ENCODE results near the gene ZNF507. TPM values are rescaled to one million over a fixed set of nuclear protein-coding genes. Genes with fewer than 3 reads are reported as not detected.

The ZNF507 gene
- total RNA-seq, 2 donors from 2014 or later, result 22.6 to 34.6 TPM

DNA sequence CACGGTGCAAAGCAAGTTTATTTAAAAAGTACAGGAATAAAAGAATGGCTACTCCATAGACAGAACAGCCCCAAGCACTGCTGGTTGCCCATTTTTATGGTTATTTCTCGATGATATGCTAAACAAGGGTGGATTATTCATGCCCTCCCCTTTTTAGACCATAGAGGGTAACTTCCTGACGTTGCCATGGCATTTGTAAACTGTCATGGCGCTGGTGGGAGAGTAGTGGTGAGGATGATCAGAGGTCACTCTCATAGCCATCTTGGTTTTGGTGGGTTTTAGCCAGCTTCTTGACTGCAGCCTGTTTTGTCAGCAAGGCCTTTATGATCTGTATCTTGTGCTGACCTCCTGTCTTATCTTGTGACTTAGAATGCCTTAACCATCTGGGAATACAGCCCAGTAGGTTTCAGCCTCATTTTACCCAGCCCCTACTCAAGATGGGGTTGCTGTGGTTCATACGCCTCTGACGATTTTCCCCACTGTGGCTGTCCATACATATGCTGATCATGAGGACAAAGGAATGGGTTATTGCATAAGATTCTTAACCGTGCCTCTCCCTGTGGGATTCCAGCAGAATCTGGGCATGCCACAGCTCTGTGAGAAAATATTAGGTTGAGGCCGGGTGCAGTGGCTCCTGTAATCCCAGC is 36.9 kb upstream of the ZNF507 start:
- Histone ChIP-seq H3K27me3 (replicated peaks; ENCODE audit: insufficient read depth) (no peaks in the 10 kb centered on the region), H3K9me3 (peaks cover 7% of the 10 kb centered on the region), H3K4me1 (ENCODE audit: control insufficient read depth in 1 of 2, low read depth in 2 of 2) (no peaks in the 10 kb centered on the region), H3K36me3 (no peaks in the 10 kb centered on the region), H3K4me3 (no peak overlapping the region), H3K27ac (no peak overlapping the region)
- ATAC-seq (ENCODE audit: insufficient number of reproducible peaks, low FRiP score, low read depth), result no peak
- DNase-seq (ENCODE audit: low spot score), result no peak
- no peak for TF ChIP-seq CTCF (IDR thresholded peaks at IDR 0.05)

DNA sequence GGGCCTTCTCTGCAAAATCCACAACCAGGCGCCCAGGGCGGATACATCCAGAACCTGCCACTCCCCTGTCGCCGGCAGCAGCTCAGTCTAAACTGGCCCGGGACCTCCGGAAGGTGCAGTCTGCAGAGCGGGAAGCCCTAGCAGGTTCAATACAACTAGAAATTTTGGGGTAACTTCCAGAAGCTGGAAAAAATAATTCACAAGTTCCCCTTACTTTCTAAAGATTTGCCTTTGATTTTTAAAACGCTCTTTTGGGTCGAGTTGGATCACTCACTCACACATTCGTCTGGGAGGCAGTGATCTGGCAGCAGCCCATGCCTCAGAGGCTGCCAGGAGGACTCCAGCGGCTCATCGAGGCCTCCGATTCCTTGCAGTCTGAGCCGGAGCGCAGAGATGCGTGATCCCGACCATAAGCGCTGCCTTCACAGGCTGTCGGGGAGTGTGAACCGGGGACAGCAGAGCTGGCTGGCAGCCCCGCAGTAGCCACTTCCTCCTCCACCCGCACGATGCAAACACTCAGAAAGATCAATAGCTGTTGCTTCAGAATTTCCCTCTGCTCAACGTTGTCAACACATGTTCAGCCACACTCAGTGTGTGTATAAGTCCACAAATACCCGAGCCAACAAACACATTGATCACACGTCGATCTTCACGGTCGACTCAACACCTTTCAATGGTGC is 35.6 kb upstream of the ZNF507 start:
- DNase-seq (ENCODE audit: low spot score) (no peak), ATAC-seq (ENCODE audit: insufficient number of reproducible peaks, low FRiP score, low read depth) (no peak)
- no peak for TF ChIP-seq CTCF (IDR thresholded peaks at IDR 0.05)
- no peaks in the 10 kb centered on the region for H3K4me1 ChIP-seq (ENCODE audit: control insufficient read depth in 1 of 2, low read depth in 2 of 2)
- H3K27ac ChIP-seq, result no peak overlapping the region
- H3K27me3 ChIP-seq (replicated peaks; ENCODE audit: insufficient read depth), result no peaks in the 10 kb centered on the region
- H3K36me3 ChIP-seq, result no peaks in the 10 kb centered on the region
- H3K9me3 ChIP-seq, result no peaks in the 10 kb centered on the region
- no peak overlapping the region for H3K4me3 ChIP-seq

- no peaks in the 10 kb centered on the region for H3K4me1 ChIP-seq (ENCODE audit: control insufficient read depth in 1 of 2, low read depth in 2 of 2)
- no peaks in the 10 kb centered on the region for H3K36me3 ChIP-seq
- ATAC-seq (ENCODE audit: insufficient number of reproducible peaks, low FRiP score, low read depth) (no peak), DNase-seq (ENCODE audit: low spot score) (no peak)
- no peaks in the 10 kb centered on the region for H3K27me3 ChIP-seq (replicated peaks; ENCODE audit: insufficient read depth)
- no peak overlapping the region for H3K27ac ChIP-seq
- no peak for TF ChIP-seq CTCF (IDR thresholded peaks at IDR 0.05)
- H3K4me3 ChIP-seq, result no peak overlapping the region
- no peaks in the 10 kb centered on the region for H3K9me3 ChIP-seq
These were observed 34.0 kb upstream of the ZNF507 start for GRCh38 chr19:32311371-32311770.

DNA sequence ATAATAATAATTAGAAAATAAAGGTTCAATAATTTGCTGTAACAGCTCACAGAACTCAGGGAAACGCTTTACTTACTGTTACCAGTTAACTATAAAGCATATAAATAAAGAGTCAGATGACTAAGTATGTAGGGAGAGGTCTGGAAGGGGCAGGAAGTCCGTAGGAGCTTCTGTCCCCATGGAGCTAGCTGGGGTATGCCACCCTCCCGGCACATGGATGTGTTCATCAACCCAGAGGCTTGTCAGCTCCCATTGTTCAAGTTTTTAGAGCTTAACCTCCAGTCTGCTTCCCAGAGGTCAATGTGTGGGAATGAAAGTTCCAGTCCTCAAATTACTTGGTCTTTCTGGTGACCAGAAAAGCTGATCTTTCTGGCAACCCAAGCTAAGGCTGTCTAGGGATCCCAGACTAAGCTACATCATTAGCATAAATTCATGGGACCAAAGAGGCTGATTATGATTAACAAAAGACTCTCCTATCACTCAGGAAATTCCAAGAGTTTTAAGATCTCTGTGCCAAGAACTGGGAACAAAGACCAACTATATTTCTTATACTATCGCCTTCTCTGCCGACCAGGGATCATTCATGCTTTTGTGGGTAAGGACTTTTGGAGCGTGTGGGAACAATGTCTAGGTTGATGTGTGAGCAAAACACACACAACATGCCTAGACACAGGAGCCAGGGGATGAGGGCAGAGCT is 31.7 kb upstream of the ZNF507 start:
- H3K4me3 ChIP-seq, result no peak overlapping the region

More for the DNA sequence above, 31.7 kb upstream of the ZNF507 start:
- no peaks in the 10 kb centered on the region for H3K4me1 ChIP-seq (ENCODE audit: control insufficient read depth in 1 of 2, low read depth in 2 of 2)
- no peaks in the 10 kb centered on the region for H3K36me3 ChIP-seq
- H3K27me3 ChIP-seq (replicated peaks; ENCODE audit: insufficient read depth), result no peaks in the 10 kb centered on the region
- DNase-seq (ENCODE audit: low spot score), result no peak
- ATAC-seq (ENCODE audit: insufficient number of reproducible peaks, low FRiP score, low read depth), result no peak
- no peak overlapping the region for H3K27ac ChIP-seq
- no peaks in the 10 kb centered on the region for H3K9me3 ChIP-seq
- no peak for TF ChIP-seq CTCF (IDR thresholded peaks at IDR 0.05)

All from thoracic aorta (tissue), 2 donors.